H1 (cell line): ENCODE results near the gene ZNF511. TPM values are rescaled to one million over a fixed set of nuclear protein-coding genes. Genes with fewer than 3 reads are reported as not detected.

Experiments used
- CTCF ChIA-PET: fragments of 300-600 bp; sonication (Branson Sonifier 250); formaldehyde crosslinking; loops from one replicate; lab custom pipeline; 2021; ENCODE audit not compliant: partially characterized antibody; lab: Charles Lee
- POLR2A ChIA-PET: fragments of 300-600 bp; sonication (Branson Sonifier 250); formaldehyde crosslinking; loops from one replicate; lab custom pipeline; 2021; ENCODE audit warnings: inconsistent platforms; ENCODE audit not compliant: partially characterized antibody; lab: Charles Lee
- DNase-seq, 2 experiments: peaks; one replicate each; pipeline versions ENCODE4 v3.0.0 to v3.0.0-alpha.2; 2010 to 2022; ENCODE audit warnings: low spot score in 2 of 2, low read depth in 1 of 2, mixed read lengths in 1 of 2
- FAIRE-seq: peaks from 2 replicates; lab custom pipeline; 2011; peaks lifted over from hg19 to GRCh38; lab: Jason Lieb, UNC
- H2AFZ ChIP-seq: 2 replicates; pipeline ENCODE4 v1.8.1; 2012; ENCODE audit warnings: low read length, inconsistent platforms
- H2AK5ac ChIP-seq: 2 replicates; pipeline ENCODE4 v1.6.1; 2013; ENCODE audit warnings: low read depth, low read length
- H2BK120ac ChIP-seq: replicated peaks from 2 replicates; pipeline ENCODE3; 2013; ENCODE audit warnings: low read depth, low read length, inconsistent platforms
- H2BK12ac ChIP-seq: 2 replicates; pipeline ENCODE4 v1.6.1; 2013; ENCODE audit warnings: low read depth, low read length
- H2BK15ac ChIP-seq: 2 replicates; pipeline ENCODE4 v1.6.1; 2013; ENCODE audit warnings: low read length
- H2BK20ac ChIP-seq: 2 replicates; pipeline ENCODE4 v1.6.1; 2013; ENCODE audit warnings: low read length
- H2BK5ac ChIP-seq: 2 replicates; pipeline ENCODE4 v1.6.1; 2013; ENCODE audit warnings: low read depth, low read length
- H3K14ac ChIP-seq: 2 replicates; pipeline ENCODE4 v1.6.1; 2013; ENCODE audit warnings: inconsistent platforms; ENCODE audit not compliant: insufficient read length
- H3K18ac ChIP-seq: 2 replicates; pipeline ENCODE4 v1.6.1; 2013; ENCODE audit warnings: low read length; ENCODE audit errors: extremely low read depth
- H3K23ac ChIP-seq: 2 replicates; pipeline ENCODE4 v1.6.1; 2013; ENCODE audit warnings: inconsistent platforms; ENCODE audit not compliant: insufficient read length
- H3K23me2 ChIP-seq: 2 replicates; pipeline ENCODE4 v1.6.1; 2013; ENCODE audit warnings: low read depth, low read length
- H3K27ac ChIP-seq: 2 replicates; pipeline ENCODE4 v1.6.1; 2011; ENCODE audit warnings: low read depth, low read length, inconsistent platforms
- H3K27me3 ChIP-seq, 4 experiments: replicated peaks in 1 of 4; 1 replicate in 1 of 4; 2 replicates in 3 of 4; pipeline versions ENCODE4 v1.6.1 to v1.8.1; 2011 to 2013; ENCODE audit warnings: low read length in 3 of 4, mild to moderate bottlenecking in 3 of 4, inconsistent platforms in 2 of 4, mixed read lengths in 2 of 4, moderate library complexity in 1 of 4; ENCODE audit not compliant: control insufficient read depth in 3 of 4, insufficient read depth in 3 of 4; ENCODE audit errors: extremely low read depth in 1 of 4
- H3K36me3 ChIP-seq, 4 experiments: 2 replicates each; pipeline versions ENCODE4 v1.6.1 to v1.8.1; 2011 to 2013; ENCODE audit warnings: mild to moderate bottlenecking in 4 of 4, low read length in 3 of 4, moderate library complexity in 2 of 4, control low read depth in 1 of 4, inconsistent platforms in 1 of 4; ENCODE audit not compliant: insufficient read depth in 4 of 4, control insufficient read depth in 2 of 4
- H3K4ac ChIP-seq: replicated peaks from 2 replicates; pipeline ENCODE3; 2013; ENCODE audit warnings: low read length, low read depth, mixed read lengths, inconsistent platforms; ENCODE audit not compliant: insufficient read length
- H3K4me1 ChIP-seq, 4 experiments: replicated peaks in 1 of 4; 1 replicate in 1 of 4; 2 replicates in 3 of 4; pipeline versions ENCODE4 v1.6.1 to v1.8.1; 2011 to 2013; ENCODE audit warnings: low read length in 3 of 4, inconsistent platforms in 2 of 4, mixed read lengths in 1 of 4; ENCODE audit not compliant: insufficient read depth in 4 of 4, control insufficient read depth in 3 of 4
- H3K4me2 ChIP-seq, 2 experiments: 2 replicates each; pipeline versions ENCODE4 v1.6.1 to v1.8.1; 2011 to 2013; ENCODE audit warnings: low read depth in 2 of 2, low read length in 2 of 2, control low read depth in 1 of 2, inconsistent platforms in 1 of 2, mild to moderate bottlenecking in 1 of 2; ENCODE audit not compliant: insufficient read depth in 1 of 2
- H3K4me3 ChIP-seq, 4 experiments: fragments of 200-600, 300-600 bp in 1 of 4; sonication (generic), shearing (Covaris generic), sonication (Bioruptor Twin) in 1 of 4; 2 replicates each; pipeline versions ENCODE4 v1.5.1 to v1.8.1; 2011 to 2016; ENCODE audit warnings: low read length in 4 of 4, low read depth in 3 of 4, control low read depth in 2 of 4, inconsistent platforms in 2 of 4, mild to moderate bottlenecking in 2 of 4, mixed read lengths in 1 of 4, moderate library complexity in 1 of 4; ENCODE audit not compliant: insufficient read depth in 2 of 4; ENCODE audit errors: extremely low read depth in 1 of 4
- H3K56ac ChIP-seq: replicated peaks from 2 replicates; pipeline ENCODE3; 2013; ENCODE audit warnings: low read depth, mild to moderate bottlenecking, mixed read lengths, low read length, inconsistent platforms; ENCODE audit not compliant: insufficient read length
- H3K79me1 ChIP-seq: 2 replicates; pipeline ENCODE4 v1.6.1; 2013; ENCODE audit warnings: low read depth, low read length, control low read depth
- H3K79me2 ChIP-seq, 2 experiments: 2 replicates each; pipeline versions ENCODE4 v1.6.1 to v1.8.1; 2012 to 2013; ENCODE audit warnings: low read length in 2 of 2, mild to moderate bottlenecking in 2 of 2, inconsistent platforms in 1 of 2; ENCODE audit not compliant: insufficient read depth in 2 of 2, control insufficient read depth in 1 of 2
- H3K9ac ChIP-seq, 4 experiments: replicated peaks in 1 of 4; 1 replicate in 1 of 4; 2 replicates in 3 of 4; pipeline versions ENCODE4 v1.6.1 to v1.8.1; 2011 to 2013; ENCODE audit warnings: low read depth in 3 of 4, low read length in 3 of 4, control low read depth in 2 of 4, mild to moderate bottlenecking in 2 of 4, moderate library complexity in 2 of 4, inconsistent platforms in 1 of 4; ENCODE audit errors: extremely low read depth in 1 of 4
- H3K9me3 ChIP-seq, 2 experiments: 2 replicates each; pipeline versions ENCODE4 v1.6.1 to v1.8.1; 2012 to 2013; ENCODE audit warnings: mild to moderate bottlenecking in 2 of 2, moderate library complexity in 2 of 2, control low read depth in 1 of 2, inconsistent platforms in 1 of 2, low read depth in 1 of 2, low read length in 1 of 2, mixed read lengths in 1 of 2; ENCODE audit not compliant: insufficient read depth in 2 of 2
- H4K20me1 ChIP-seq, 2 experiments: replicated peaks in 1 of 2; 2 replicates each; pipeline versions ENCODE3 to v1.8.1; 2011 to 2013; ENCODE audit warnings: inconsistent platforms in 2 of 2, low read length in 2 of 2, mild to moderate bottlenecking in 1 of 2; ENCODE audit not compliant: insufficient read depth in 2 of 2, control insufficient read depth in 1 of 2
- H4K5ac ChIP-seq: 2 replicates; pipeline ENCODE4 v1.6.1; 2013; ENCODE audit warnings: low read length, low read depth, mixed read lengths, inconsistent platforms; ENCODE audit not compliant: insufficient read length
- H4K8ac ChIP-seq: 2 replicates; pipeline ENCODE4 v1.8.0; 2013; ENCODE audit warnings: mild to moderate bottlenecking, moderate library complexity, low read length, inconsistent platforms; ENCODE audit not compliant: insufficient read depth; ENCODE audit errors: extremely low read depth
- H4K91ac ChIP-seq: replicated peaks from 2 replicates; pipeline ENCODE3; 2013; ENCODE audit warnings: low read length, mixed read lengths, inconsistent platforms; ENCODE audit not compliant: insufficient read length
- CREB1 ChIP-seq: IDR thresholded peaks from 2 replicates; pipeline ENCODE4 v1.6.1; 2012; ENCODE audit warnings: inconsistent platforms
- PHF8 ChIP-seq: fragments of 200-600 bp; sonication (generic); conservative IDR thresholded peaks from 2 replicates; pipeline ENCODE4 v1.7.1; 2012; ENCODE audit warnings: low read depth, mild to moderate bottlenecking, inconsistent platforms, low read length, moderate library complexity
- WGBS, 2 experiments: shearing (Covaris generic) in 1 of 2; methylation state at CpG; one replicate each; pipeline versions ENCODE4 v1.1.6 to v1.1.7; 2013 to 2015; ENCODE audit warnings: low lambda C conversion rate in 2 of 2, mixed read lengths in 2 of 2, inconsistent platforms in 1 of 2, low coverage in 1 of 2, missing lambda C conversion rate in 1 of 2; ENCODE audit not compliant: insufficient replicate concordance in 2 of 2, insufficient coverage in 1 of 2, insufficient read length in 1 of 2; ENCODE audit errors: extremely low coverage in 1 of 2, missing lambda C conversion rate in 1 of 2; 5-methylcytosine and 5-hydroxymethylcytosine counted together
- polyA plus RNA-seq, 7 experiments: library from polyadenylated mRNA; depleted of rRNA in 3 of 7; stranded (reverse) in 5 of 7; unstranded in 2 of 7; fragments of >200 nt in 5 of 7; fragments of 200-250 nt in 2 of 7; gene quantifications; 1 replicate in 5 of 7; 2 replicates in 1 of 7; 4 replicates in 1 of 7; pipeline versions ENCODE4 v1.2.1 to v1.2.3, GENCODE V29; 2011 to 2013; ENCODE audit warnings: missing spikeins in 2 of 7, mixed read lengths in 2 of 7
- total RNA-seq: library from RNA; stranded (reverse); fragmentation: NEBNext Ultra II Directional; extraction: Animal tissue kit (Norgen Biotek cat#: 25700); gene quantifications from 2 replicates; pipeline ENCODE4 v1.2.1, GENCODE V29; 2021
- TF ChIP-seq, protein P1 (sequence below): IDR thresholded peaks from 2 replicates; pipeline ENCODE4 v1.6.1; 2012; ENCODE audit warnings: low read length, inconsistent platforms

ZNF511 gene
- total and polyA plus RNA-seq, 2 of the 8 experiments (the other 6 are each of a cell fraction or from before 2014, with no cell fraction given) = 55.4 to 71.7 TPM

DNA sequence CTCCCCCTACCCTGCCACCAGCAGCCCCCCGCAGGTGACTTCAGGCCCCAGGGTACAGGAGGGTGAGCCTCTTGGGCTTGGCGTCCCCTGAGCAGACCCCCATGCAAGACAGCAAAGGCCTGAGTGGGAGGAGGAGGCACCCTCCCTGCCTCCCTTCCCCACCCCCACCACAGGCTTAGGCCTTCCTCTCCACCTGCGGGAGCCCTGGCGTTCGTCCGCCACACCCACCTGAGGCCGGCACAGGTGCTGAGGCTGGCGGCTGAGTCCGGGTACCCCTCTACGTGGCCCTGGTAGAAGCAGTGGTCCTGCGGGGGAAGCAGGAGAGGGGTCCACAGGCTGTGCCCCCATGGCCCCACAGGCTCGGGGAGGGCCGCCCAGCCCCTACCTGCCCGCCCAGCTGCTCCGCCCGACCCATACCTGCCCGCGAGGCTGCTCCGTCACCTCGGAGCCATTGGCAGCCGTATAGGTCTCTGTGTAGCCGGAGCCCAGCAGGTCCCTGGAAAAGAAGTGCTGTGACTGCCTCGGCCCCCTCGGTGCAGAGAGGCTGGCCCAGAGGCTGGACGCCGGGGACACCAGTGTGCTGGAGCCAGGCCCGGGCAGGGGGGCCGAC is 35.1 kb upstream of the ZNF511 start:
- H3K79me1 ChIP-seq = no peaks in the 10 kb centered on the region
- no peak overlapping the region for H2BK20ac ChIP-seq
- peaks cover 0 to 13% (median 7%) of the 10 kb centered on the region in 4 experiments; a peak in 5 of 7 replicates for H3K4me1 ChIP-seq
- H2BK12ac ChIP-seq = no peak overlapping the region
- H2BK120ac ChIP-seq = no peak overlapping the region
- TF ChIP-seq, protein P1, sequence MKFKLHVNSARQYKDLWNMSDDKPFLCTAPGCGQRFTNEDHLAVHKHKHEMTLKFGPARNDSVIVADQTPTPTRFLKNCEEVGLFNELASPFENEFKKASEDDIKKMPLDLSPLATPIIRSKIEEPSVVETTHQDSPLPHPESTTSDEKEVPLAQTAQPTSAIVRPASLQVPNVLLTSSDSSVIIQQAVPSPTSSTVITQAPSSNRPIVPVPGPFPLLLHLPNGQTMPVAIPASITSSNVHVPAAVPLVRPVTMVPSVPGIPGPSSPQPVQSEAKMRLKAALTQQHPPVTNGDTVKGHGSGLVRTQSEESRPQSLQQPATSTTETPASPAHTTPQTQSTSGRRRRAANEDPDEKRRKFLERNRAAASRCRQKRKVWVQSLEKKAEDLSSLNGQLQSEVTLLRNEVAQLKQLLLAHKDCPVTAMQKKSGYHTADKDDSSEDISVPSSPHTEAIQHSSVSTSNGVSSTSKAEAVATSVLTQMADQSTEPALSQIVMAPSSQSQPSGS = no peak
- TF ChIP-seq CREB1 (no peak), PHF8 (no peak)
- no peak overlapping the region for H3K4me3 ChIP-seq
- H4K20me1 ChIP-seq = peaks cover 0 to 5% of the 10 kb centered on the region in 2 experiments
- H4K91ac ChIP-seq = no peak overlapping the region
- POLR2A ChIA-PET = interaction anchor here (2.3 kb wide), 1 partner anchor 10 kb away, joined by 6 read pairs; no protein-coding TSS in a partner anchor
- FAIRE-seq (no peak), DNase-seq (no peak)
- H3K27me3 ChIP-seq = peaks cover 0 to 7% (median 4%) of the 10 kb centered on the region in 4 experiments; a peak in 6 of 7 replicates
- WGBS, 2 experiments = 81% methylated on average over 25 of the region's 28 CpGs; no CpG with 5 or more reads in 1 of the 2 experiments
- no peak overlapping the region for H2BK15ac ChIP-seq
- no peak overlapping the region for H3K14ac ChIP-seq
- no peak overlapping the region for H3K18ac ChIP-seq
- H3K4me2 ChIP-seq = no peak overlapping the region
- no peaks in the 10 kb centered on the region for H3K36me3 ChIP-seq
- H2AK5ac ChIP-seq = no peak overlapping the region
- H3K4ac ChIP-seq = no peak overlapping the region
- H3K23me2 ChIP-seq = peaks cover 5% of the 10 kb centered on the region; the same call in 1 of the 2 replicates
- no peak overlapping the region for H3K56ac ChIP-seq
- no peak overlapping the region for H3K9ac ChIP-seq
- H4K5ac ChIP-seq = no peak overlapping the region
- H3K23ac ChIP-seq = no peak overlapping the region
- CTCF ChIA-PET = interaction anchor here (0.5 to 2.1 kb wide), 4 partner anchors 26 to 155 kb away, joined by 3 to 9 read pairs (median 3); no protein-coding TSS in a partner anchor
- H2AFZ ChIP-seq = no peak overlapping the region
- no peaks in the 10 kb centered on the region for H3K9me3 ChIP-seq
- no peak overlapping the region for H3K27ac ChIP-seq
- no peak overlapping the region for H2BK5ac ChIP-seq
- H3K79me2 ChIP-seq = no peaks in the 10 kb centered on the region
- H4K8ac ChIP-seq = peak overlapping the region; percentile 89; the same call in 1 of the 2 replicates
